K562 (cell line): ENCODE results near the gene SULT2A1. TPM values are rescaled to one million over a fixed set of nuclear protein-coding genes. Genes with fewer than 3 reads are reported as not detected.

Source experiments
- BCOR ChIP-seq: fragments of 450-650 bp; IDR thresholded peaks from 2 replicates; pipeline ENCODE4 v1.6.1; 2016
- BHLHE40 ChIP-seq: IDR thresholded peaks from 2 replicates; pipeline ENCODE4 v1.6.1; 2011; ENCODE audit warnings: low read length, improper control_type of control experiment
- EP300 ChIP-seq: IDR thresholded peaks from 2 replicates; pipeline ENCODE4 v1.6.1; 2012; ENCODE audit warnings: low read length, improper control_type of control experiment
- HDAC6 ChIP-seq: IDR thresholded peaks from 2 replicates; pipeline ENCODE4 v1.6.1; 2012; ENCODE audit warnings: low read depth, mild to moderate bottlenecking, control low read depth, inconsistent platforms, low read length, moderate library complexity
- PCBP2 ChIP-seq: fragments of 200-400 bp; formaldehyde crosslinking; IDR thresholded peaks from 2 replicates; pipeline ENCODE4 v1.6.1; 2018; ENCODE audit warnings: low read length, low read depth, mild to moderate bottlenecking, moderate library complexity; ENCODE audit not compliant: poor library complexity, severe bottlenecking
- SPI1 ChIP-seq: IDR thresholded peaks from 2 replicates; pipeline ENCODE4 v1.6.1; 2011; ENCODE audit warnings: low read depth, low read length, control low read depth, borderline replicate concordance
- TAF1 ChIP-seq: IDR thresholded peaks from 2 replicates; pipeline ENCODE4 v1.6.1; 2011; ENCODE audit warnings: mild to moderate bottlenecking, low read length, moderate library complexity; ENCODE audit not compliant: insufficient read depth, control insufficient read depth, severe bottlenecking; ENCODE audit errors: extremely low read depth
- TARDBP ChIP-seq: fragments of 450-650 bp; IDR thresholded peaks from 2 replicates; pipeline ENCODE4 v1.6.1; 2016
- polyA plus RNA-seq, 8 experiments: library from polyadenylated mRNA; depleted of rRNA in 4 of 8; stranded (reverse) in 5 of 8; unstranded in 3 of 8; fragments of >200 nt; fragmentation: Nextera tagmentation in 2 of 8; fragmentation: Illumina TruSeq in 1 of 8; extraction: Ambion mirVana in 2 of 8; extraction: Trizol in 1 of 8; gene quantifications; 2 replicates each; pipeline versions ENCODE4 v1.2.1 to v1.2.3, GENCODE V29; 2011 to 2014; ENCODE audit warnings: inconsistent platforms in 1 of 8, missing spikeins in 1 of 8
- total RNA-seq, 7 experiments: library from RNA; depleted of rRNA in 6 of 7; stranded (reverse); fragments of >200 nt in 6 of 7; fragmentation: Illumina TruSeq in 2 of 7; extraction: Trizol in 2 of 7; gene quantifications; 2 replicates each; pipeline versions ENCODE4 v1.2.1 to v1.2.3, GENCODE V29; 2011 to 2021; ENCODE audit warnings: low replicate concordance in 1 of 7
- TF ChIP-seq, protein P1 (sequence below): fragments of 200-800 bp; sonication (Bioruptor generic); IDR thresholded peaks from 2 replicates; pipeline ENCODE4 v1.6.1; 2017; ENCODE audit warnings: missing genetic modification characterization, missing compliant biosample characterization
- TF ChIP-seq, protein P2 (sequence below): sonication (generic); formaldehyde crosslinking; IDR thresholded peaks from 2 replicates; pipeline ENCODE4 v1.4.0; 2020; ENCODE audit warnings: mild to moderate bottlenecking, missing genetic modification reagents
- TF ChIP-seq, protein P3 (sequence below): fragments of 450-650 bp; formaldehyde crosslinking; IDR thresholded peaks from 2 replicates; pipeline ENCODE4 v1.4.0; 2022; ENCODE audit warnings: mild to moderate bottlenecking, moderate library complexity

SULT2A1 gene
- total and polyA plus RNA-seq, 9 of the 15 experiments (the other 6 are each of a cell fraction or from before 2014, with no cell fraction given): 0.03 to 0.25 (median 0.07) TPM; not detected in 4

DNA sequence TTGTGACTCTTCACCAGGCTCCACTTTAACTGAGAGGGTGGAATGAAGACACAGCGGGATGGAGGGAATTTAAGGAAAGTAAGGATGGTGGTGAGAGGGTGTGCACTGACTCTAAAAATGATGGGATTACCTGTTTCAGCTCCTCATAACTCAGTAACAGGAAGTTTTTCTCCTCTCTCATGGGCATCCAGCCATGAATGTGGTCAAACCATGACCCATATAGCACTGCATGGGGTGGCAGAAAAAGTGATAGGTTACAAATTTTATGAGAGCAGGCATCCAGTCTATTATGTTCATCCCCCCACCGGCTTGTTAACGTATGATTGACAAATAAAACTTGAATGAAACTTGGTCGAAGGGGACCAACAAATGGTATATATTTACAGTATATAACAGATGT is 7.2 kb downstream of the SULT2A1 start (continued):
- TF ChIP-seq, protein P1, sequence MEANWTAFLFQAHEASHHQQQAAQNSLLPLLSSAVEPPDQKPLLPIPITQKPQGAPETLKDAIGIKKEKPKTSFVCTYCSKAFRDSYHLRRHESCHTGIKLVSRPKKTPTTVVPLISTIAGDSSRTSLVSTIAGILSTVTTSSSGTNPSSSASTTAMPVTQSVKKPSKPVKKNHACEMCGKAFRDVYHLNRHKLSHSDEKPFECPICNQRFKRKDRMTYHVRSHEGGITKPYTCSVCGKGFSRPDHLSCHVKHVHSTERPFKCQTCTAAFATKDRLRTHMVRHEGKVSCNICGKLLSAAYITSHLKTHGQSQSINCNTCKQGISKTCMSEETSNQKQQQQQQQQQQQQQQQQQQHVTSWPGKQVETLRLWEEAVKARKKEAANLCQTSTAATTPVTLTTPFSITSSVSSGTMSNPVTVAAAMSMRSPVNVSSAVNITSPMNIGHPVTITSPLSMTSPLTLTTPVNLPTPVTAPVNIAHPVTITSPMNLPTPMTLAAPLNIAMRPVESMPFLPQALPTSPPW (CRISPR knock-in tag): no peak
- TF ChIP-seq PCBP2 (no peak), BHLHE40 (no peak), TARDBP (no peak), BCOR (no peak), SPI1 (no peak), TAF1 (no peak), HDAC6 (no peak), EP300 (no peak)
- TF ChIP-seq, protein P2, sequence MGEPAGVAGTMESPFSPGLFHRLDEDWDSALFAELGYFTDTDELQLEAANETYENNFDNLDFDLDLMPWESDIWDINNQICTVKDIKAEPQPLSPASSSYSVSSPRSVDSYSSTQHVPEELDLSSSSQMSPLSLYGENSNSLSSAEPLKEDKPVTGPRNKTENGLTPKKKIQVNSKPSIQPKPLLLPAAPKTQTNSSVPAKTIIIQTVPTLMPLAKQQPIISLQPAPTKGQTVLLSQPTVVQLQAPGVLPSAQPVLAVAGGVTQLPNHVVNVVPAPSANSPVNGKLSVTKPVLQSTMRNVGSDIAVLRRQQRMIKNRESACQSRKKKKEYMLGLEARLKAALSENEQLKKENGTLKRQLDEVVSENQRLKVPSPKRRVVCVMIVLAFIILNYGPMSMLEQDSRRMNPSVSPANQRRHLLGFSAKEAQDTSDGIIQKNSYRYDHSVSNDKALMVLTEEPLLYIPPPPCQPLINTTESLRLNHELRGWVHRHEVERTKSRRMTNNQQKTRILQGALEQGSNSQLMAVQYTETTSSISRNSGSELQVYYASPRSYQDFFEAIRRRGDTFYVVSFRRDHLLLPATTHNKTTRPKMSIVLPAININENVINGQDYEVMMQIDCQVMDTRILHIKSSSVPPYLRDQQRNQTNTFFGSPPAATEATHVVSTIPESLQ (CRISPR knock-in tag): no peak
- TF ChIP-seq, protein P3, sequence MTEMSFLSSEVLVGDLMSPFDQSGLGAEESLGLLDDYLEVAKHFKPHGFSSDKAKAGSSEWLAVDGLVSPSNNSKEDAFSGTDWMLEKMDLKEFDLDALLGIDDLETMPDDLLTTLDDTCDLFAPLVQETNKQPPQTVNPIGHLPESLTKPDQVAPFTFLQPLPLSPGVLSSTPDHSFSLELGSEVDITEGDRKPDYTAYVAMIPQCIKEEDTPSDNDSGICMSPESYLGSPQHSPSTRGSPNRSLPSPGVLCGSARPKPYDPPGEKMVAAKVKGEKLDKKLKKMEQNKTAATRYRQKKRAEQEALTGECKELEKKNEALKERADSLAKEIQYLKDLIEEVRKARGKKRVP (CRISPR knock-in tag): no peak
